LNCAP (cell line): ENCODE data around the gene TRIM27.

Experiments used
- CTCF ChIP-seq: fragments of 450-650 bp; IDR thresholded peaks from 2 replicates; pipeline ENCODE4 v1.5.1; 2017; ENCODE audit warnings: mild to moderate bottlenecking

TRIM27 gene

GRCh38 chr6:28903686-28904085 lies 20.1 kb downstream of the TRIM27 start:
- no peak for TF ChIP-seq CTCF

GRCh38 chr6:28901831-28902230 lies 22.0 kb downstream of the TRIM27 start:
- TF ChIP-seq CTCF: no peak

- TF ChIP-seq CTCF: no peak
These were observed 23.1 kb downstream of the TRIM27 start for GRCh38 chr6:28900577-28901256.

- no peak for TF ChIP-seq CTCF
These were observed 25.1 kb downstream of the TRIM27 start for GRCh38 chr6:28898710-28898965.

GRCh38 chr6:28897369-28897745 lies 26.4 kb downstream of the TRIM27 start:
- no peak for TF ChIP-seq CTCF

- no peak for TF ChIP-seq CTCF
These were observed 27.0 kb downstream of the TRIM27 start for GRCh38 chr6:28896505-28897368.

GRCh38 chr6:28895131-28895812 lies 28.5 kb downstream of the TRIM27 start:
- TF ChIP-seq CTCF: no peak
